ENCODE results near the gene CDK17.

- no peak for TF ChIP-seq YY1 (IDR thresholded peaks at IDR 0.05; ENCODE audit: insufficient read depth, insufficient read length)
- TF ChIP-seq ZNF274 (IDR thresholded peaks at IDR 0.05; ENCODE audit: low read depth, low read length): no peak
Observed at GRCh38 chr12:96322720-96323119, 77.5 kb downstream of the CDK17 start.

Measured in NT2/D1 (cell line).